ENCODE results near the gene XRCC1. TPM values are rescaled to one million over a fixed set of nuclear protein-coding genes. Genes with fewer than 3 reads are reported as not detected.
"Not testable (repeated sequence)": the region's sequence is repeated elsewhere in the genome, so short reads cannot be mapped to it uniquely, and the experiment has no call there.

The XRCC1 gene
- total and polyA plus RNA-seq, 9 of the 15 experiments (the other 6 are each of a cell fraction or from before 2014, with no cell fraction given), result 1.5 to 36.9 (median 24.9) TPM

DNA sequence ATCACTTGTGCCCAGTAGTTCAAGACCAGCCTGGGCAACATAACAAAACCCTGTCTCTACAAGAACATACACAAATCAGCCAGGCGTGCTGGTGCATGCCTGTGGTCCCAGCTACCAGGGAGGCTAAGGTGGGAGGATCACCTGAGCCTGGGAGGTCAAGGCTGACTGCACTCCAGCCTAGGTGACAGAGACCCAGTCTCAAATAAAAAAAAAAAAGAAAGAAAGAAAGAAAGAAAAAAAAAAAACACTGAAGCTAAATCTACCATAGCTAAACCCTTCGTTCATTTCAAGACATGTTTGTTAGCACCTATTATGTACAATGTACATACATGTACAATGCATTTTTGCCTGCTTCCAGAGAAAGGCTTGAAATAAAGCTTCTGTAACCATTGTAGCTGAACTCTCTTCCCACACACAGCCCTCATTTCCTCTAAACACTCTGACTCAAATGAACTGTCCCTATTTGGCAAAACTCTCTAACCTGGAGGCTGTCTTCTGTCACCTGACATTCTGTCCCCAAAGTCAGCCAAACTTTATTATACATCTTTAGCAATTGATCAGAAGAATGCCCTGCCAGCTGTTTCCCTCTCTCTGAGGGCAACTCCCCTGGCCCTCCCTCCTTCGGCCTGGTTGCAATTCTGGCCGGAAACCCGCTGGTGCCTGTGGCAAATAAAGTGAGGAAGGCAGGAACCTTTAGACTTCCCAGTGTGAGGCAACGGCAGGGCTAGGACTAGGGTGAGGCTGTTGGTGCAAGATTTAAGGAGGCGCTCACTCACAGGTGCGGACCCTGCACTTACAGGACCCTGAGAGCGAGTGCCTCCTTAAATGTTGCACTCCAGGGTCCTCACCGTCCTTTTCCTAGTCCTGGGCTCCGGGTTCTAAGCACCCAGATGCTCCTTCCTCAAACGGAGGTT lies 50.1 kb downstream of the XRCC1 start:
- BruUV-seq (replicated peaks), result no TSS peak
- Histone ChIP-seq H3K9me3 (replicated peaks; ENCODE audit: control insufficient read depth, insufficient read depth, low read depth, low read length) (no peaks in the 10 kb centered on the region), H3K4me3 (no peak overlapping the region), H3K9me1 (ENCODE audit: control insufficient read depth, insufficient read depth, low read length) (no peaks in the 10 kb centered on the region), H3K36me3 (ENCODE audit: control insufficient read depth, insufficient read depth, low read length) (no peaks in the 10 kb centered on the region), H2AFZ (ENCODE audit: low read depth, low read length) (no peak overlapping the region), H3K79me2 (ENCODE audit: control insufficient read depth, insufficient read depth, low read length) (no peaks in the 10 kb centered on the region), H3K4me2 (ENCODE audit: insufficient read depth, low read length) (0 out of 2 replicates have a peak overlapping the region, but pooled peaks have one; percentile 1), H3K4me1 (replicated peaks in 1 of 2; ENCODE audit: control insufficient read depth in 2 of 2, insufficient read depth in 2 of 2, low read length in 2 of 2) (peaks cover 5 to 31% of the 10 kb centered on the region in 2 experiments; a peak in 4 of 5 replicates), H3K9ac (ENCODE audit: insufficient read depth in 1 of 2, low read depth in 2 of 2, low read length in 2 of 2) (peak overlapping the region in 1 of 2 experiments; percentile 67; a peak in 1 of 4 replicates), H4K20me1 (replicated peaks; ENCODE audit: control insufficient read depth, insufficient read depth, low read length) (no peaks in the 10 kb centered on the region), H3K27ac (ENCODE audit: extremely low read depth, low read depth, low read length) (no peak overlapping the region), H3K27me3 (ENCODE audit: control insufficient read depth in 2 of 2, insufficient read depth in 2 of 2, low read length in 2 of 2) (no peaks in the 10 kb centered on the region)
- DNase-seq (ENCODE audit: extremely low read depth in 1 of 4, low spot score in 3 of 4), result peak in 1 of 4 experiments; percentile 3
- TF ChIP-seq NBN (IDR thresholded peaks at IDR 0.05; ENCODE audit: low read depth), result no peak
- TF ChIP-seq, protein P1, sequence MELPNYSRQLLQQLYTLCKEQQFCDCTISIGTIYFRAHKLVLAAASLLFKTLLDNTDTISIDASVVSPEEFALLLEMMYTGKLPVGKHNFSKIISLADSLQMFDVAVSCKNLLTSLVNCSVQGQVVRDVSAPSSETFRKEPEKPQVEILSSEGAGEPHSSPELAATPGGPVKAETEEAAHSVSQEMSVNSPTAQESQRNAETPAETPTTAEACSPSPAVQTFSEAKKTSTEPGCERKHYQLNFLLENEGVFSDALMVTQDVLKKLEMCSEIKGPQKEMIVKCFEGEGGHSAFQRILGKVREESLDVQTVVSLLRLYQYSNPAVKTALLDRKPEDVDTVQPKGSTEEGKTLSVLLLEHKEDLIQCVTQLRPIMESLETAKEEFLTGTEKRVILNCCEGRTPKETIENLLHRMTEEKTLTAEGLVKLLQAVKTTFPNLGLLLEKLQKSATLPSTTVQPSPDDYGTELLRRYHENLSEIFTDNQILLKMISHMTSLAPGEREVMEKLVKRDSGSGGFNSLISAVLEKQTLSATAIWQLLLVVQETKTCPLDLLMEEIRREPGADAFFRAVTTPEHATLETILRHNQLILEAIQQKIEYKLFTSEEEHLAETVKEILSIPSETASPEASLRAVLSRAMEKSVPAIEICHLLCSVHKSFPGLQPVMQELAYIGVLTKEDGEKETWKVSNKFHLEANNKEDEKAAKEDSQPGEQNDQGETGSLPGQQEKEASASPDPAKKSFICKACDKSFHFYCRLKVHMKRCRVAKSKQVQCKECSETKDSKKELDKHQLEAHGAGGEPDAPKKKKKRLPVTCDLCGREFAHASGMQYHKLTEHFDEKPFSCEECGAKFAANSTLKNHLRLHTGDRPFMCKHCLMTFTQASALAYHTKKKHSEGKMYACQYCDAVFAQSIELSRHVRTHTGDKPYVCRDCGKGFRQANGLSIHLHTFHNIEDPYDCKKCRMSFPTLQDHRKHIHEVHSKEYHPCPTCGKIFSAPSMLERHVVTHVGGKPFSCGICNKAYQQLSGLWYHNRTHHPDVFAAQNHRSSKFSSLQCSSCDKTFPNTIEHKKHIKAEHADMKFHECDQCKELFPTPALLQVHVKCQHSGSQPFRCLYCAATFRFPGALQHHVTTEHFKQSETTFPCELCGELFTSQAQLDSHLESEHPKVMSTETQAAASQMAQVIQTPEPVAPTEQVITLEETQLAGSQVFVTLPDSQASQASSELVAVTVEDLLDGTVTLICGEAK (IDR thresholded peaks at IDR 0.05), result peak; percentile 69
- TF ChIP-seq, protein P1 (CRISPR knock-in tag; IDR thresholded peaks at IDR 0.05), result no peak
- CTCF ChIA-PET (ENCODE audit: low intra/inter-chr PET ratio), result no interaction called here
- in situ Hi-C loops (cut with MboI), result no loop called here
- POLR2A ChIA-PET, result interaction anchor here (0.6 to 1.2 kb wide), 2 partner anchors 34 to 127 kb away, joined by 3 read pairs; no protein-coding TSS in a partner anchor
- FAIRE-seq, result no peak
- no peak for ATAC-seq
- intact Hi-C loops (cut with micrococcal nuclease), result no loop called here
- 59% methylated on average over 11 of the region's 12 CpGs for WGBS (ENCODE audit: insufficient coverage, low coverage, missing lambda C conversion rate)

- CTCF ChIA-PET (ENCODE audit: low intra/inter-chr PET ratio); H3K4me2 ChIP-seq (ENCODE audit: insufficient read depth, low read length): not testable (repeated sequence)
Observed at GRCh38 chr19:43523696-43524095, 51.6 kb downstream of the XRCC1 start.

More at GRCh38 chr19:43523696-43524095, 51.6 kb downstream of the XRCC1 start:
- H3K27ac ChIP-seq (ENCODE audit: extremely low read depth, low read depth, low read length); ATAC-seq; in situ Hi-C loops (cut with MboI); H3K27me3 ChIP-seq (ENCODE audit: control insufficient read depth in 2 of 2, insufficient read depth in 2 of 2, low read length in 2 of 2); DNase-seq (ENCODE audit: extremely low read depth in 1 of 4, low spot score in 3 of 4); BruUV-seq (replicated peaks); H3K9me3 ChIP-seq (replicated peaks; ENCODE audit: control insufficient read depth, insufficient read depth, low read depth, low read length); H4K20me1 ChIP-seq (replicated peaks; ENCODE audit: control insufficient read depth, insufficient read depth, low read length); H3K4me3 ChIP-seq; H3K9me1 ChIP-seq (ENCODE audit: control insufficient read depth, insufficient read depth, low read length); H2AFZ ChIP-seq (ENCODE audit: low read depth, low read length); H3K36me3 ChIP-seq (ENCODE audit: control insufficient read depth, insufficient read depth, low read length); FAIRE-seq; intact Hi-C loops (cut with micrococcal nuclease); H3K9ac ChIP-seq (ENCODE audit: insufficient read depth in 1 of 2, low read depth in 2 of 2, low read length in 2 of 2); H3K79me2 ChIP-seq (ENCODE audit: control insufficient read depth, insufficient read depth, low read length): not testable (repeated sequence)
- 95% methylated on average over 8 of the region's 8 CpGs for WGBS (ENCODE audit: insufficient coverage, low coverage, missing lambda C conversion rate)
- peaks cover 5 to 28% of the 10 kb centered on the region in 2 experiments; a peak in 4 of 5 replicates for H3K4me1 ChIP-seq (replicated peaks in 1 of 2; ENCODE audit: control insufficient read depth in 2 of 2, insufficient read depth in 2 of 2, low read length in 2 of 2)
- POLR2A ChIA-PET, result interaction anchor here (0.6 kb wide), 1 partner anchor 124 kb away, joined by 3 read pairs; no protein-coding TSS in a partner anchor
